NCI-H1105 treated with DMSO at 0.1 percent for 48 hours (cell line): Measurements from ENCODE around the gene GRK1.

ENCODE experiments used
- DNase-seq: peaks from one replicate; lab custom pipeline; 2025; lab: John Stamatoyannopoulos, UW

Gene GRK1

DNA sequence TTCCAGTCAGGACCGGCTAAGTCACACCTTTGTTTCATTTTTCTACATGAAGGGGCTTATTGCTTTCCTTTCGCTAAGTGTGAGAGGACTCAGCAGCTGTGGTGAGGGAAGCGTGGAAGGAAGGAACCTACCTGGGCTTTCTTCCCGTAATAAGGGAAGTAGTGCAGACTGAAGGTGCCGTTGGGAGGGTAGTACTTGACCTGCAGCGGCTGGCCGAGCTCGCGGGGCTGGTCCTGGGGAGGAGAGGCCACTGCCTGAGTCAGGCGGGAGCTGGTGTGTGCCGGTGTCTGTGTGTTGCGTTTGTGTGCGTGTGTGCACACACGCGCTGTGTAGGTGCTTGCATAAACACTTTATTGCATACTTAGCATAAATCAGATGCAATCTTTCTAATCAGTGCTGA, 16.7 kb upstream of the GRK1 start:
- DNase-seq, result no peak

- DNase-seq, result no peak
Measured at GRCh38 chr13:113650731-113651148, 16.3 kb upstream of the GRK1 start.

DNA sequence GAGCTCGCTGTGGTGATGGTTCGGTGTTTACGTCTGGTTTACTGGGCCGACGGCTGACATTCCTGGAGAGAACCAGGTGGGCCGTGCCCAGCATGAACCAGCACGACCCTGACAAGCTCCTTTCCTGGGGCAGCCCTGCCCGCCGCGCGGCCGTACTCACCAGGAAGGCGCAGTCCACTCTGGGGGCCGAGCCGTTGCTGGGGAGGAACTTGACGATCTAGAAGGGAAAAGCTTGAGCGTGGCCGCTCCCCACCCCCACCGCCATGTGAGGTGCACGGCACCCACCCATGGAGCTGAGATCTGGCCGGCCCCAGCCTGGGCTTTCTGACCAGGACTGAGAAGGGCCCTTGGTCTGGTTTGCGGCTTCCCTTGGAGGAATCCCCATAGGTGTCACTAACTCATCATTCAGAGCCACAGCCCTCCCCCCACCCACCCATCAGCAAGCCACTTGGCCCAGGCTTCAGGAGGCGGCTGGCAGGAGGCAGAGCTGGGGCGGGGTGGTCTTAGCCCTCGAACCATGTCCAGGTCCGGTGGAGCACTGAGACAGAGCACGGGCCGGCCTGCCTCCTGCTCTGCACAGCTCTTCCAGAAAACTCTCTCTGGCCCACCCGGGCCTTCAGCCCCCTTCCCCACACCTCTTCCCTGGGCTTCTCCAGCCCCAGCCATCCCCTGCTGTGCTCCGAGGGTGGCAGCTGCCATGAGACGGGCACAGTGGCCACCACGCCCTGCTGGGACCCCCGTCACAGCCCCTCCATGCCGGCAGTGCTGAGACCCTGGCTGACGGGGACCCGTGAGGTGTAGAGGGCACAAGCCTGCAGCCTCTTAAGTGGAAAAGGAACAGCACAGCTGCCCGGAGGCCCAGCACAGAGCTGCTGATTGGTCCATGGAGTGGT, 15.3 kb upstream of the GRK1 start:
- DNase-seq, result no peak

- DNase-seq, result no peak
Measured at GRCh38 chr13:113652404-113653263, 14.4 kb upstream of the GRK1 start.

DNA sequence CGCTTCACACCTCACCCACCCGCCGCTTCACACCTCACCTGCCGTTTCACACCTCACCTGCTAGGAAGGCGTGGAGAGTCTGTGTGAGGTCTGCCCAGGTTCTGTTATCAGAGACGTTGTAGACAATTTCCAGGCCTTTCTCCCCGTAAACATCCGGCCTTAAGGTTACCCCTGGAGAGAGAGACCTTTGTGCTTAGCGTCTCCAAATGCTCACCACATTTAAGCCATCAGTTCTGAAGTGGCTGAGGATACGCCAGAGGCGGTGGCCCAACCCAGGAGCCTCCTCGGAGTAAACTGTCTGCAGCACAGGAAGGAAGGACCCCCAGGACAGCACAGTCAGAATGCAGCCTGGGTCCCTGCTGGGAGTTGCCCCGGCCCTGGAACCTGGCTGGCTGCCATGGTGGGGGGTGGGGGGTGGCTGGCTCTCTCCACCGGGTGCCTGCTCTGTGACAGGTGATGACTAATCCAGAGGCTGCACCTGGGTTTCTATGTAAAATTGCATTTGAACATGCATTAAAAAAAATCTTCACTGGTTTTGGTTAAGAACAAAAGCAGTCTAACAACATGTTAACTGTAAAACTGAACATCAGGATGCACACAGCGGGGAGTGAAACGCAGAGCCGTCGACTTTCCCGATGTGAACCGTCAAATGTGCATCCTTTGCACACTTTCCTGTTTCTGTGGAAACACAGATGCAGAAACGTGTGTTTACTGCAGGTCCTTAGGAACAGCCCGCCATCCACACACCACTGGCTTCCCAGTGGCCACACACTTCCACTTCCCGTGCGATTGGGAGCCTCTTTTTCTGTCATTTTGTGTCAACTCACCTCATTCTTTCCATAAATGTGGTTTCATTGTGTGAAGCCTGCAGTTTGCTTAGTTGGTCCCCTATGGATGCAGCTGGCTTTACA, 13.5 kb upstream of the GRK1 start:
- DNase-seq, result peak; percentile 68

DNA sequence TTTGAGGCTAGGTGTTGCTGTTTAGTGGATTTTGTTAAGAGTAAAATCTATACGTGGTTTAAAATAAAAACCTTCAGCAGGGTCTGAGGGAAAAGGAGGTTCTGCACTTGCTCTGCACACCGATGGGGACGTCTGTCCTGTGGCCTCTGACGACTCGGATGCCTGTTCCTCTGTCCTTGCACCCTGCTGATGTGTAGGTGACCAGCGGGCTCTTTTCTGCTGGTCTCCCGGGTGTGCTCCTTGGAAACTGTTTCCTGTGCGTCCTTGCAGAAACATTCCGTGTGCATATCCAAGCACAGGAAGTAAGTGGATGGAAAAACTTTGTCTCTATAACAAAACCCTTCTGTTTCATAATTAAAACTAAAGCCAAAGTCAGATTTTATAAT, 12.9 kb upstream of the GRK1 start:
- no peak for DNase-seq

GRCh38 chr13:113654591-113655345, 12.3 kb upstream of the GRK1 start:
- no peak for DNase-seq

GRCh38 chr13:113655346-113656002, 11.5 kb upstream of the GRK1 start:
- DNase-seq, result no peak

- no peak for DNase-seq
Measured at GRCh38 chr13:113656003-113656588, 10.9 kb upstream of the GRK1 start.

DNA sequence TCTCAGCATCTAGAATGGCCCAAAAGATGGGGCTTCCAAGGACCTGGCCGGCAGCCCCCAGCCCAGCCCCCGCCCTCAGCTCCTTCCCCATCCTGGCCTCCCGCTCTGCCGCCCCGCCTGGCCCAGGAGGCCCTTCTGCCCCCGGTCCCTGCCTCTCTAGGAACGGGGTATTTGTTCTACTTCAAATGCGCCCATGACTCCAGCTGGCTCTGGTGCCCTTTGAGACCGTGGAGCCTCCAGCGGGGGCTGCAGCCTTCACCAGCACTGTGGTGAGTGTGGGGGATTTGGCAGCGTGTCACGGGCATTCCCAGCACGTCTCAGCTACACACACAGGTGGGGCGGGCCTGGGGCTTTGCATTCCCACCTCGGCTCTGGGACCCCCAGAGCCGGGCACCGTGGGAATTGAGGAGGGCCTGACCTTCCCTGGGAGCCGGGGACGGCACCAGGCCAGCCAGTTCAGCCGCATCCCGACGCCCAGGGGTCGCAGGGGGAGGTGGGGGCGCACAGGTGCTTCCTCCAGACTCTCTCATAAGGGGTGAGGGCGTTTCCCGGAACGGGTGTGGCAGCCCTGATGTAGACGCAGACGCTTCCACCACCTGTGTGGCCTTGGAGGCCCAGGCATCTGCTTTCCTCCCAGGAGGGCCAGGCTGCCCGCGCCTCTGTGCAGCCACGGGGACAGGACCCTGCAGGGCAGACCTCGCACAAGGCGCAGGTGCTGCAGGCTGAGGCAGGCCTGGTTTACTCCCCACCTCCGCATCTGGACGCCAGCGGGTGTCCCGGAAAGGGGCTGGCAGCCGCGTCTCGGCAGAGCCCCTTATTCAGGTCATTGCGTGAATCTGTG, 10.0 kb upstream of the GRK1 start:
- DNase-seq, result no peak

GRCh38 chr13:113657851-113658741, 8.9 kb upstream of the GRK1 start, which contains the start of gene ATP4B:
Gene ATP4B, minus strand, starts transcription at chr13:113658198. Its CDS starts 54 bp downstream, at chr13:113658144.
- no peak for DNase-seq

DNA sequence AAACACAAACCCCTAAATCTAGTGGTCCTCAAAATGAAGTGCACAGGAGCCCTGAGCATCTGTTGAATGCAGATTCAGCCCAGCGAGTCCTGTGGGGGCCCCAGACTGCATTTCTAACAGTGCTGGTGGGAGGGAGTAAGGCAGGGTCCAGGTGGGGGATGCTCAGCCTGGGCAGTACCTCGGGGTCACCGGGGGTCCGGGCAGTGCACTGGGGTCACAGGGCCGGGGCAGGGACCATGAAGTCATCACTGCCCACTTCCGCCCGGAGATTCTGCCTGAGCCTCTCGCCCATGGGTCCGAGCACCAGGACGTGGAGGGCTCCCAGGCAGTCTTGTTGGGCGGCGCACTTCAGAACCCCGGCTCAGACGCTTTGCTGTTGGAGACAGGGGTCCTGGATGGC, 8.2 kb upstream of the GRK1 start:
- DNase-seq, result no peak

- DNase-seq, result no peak
Measured at GRCh38 chr13:113659337-113659736, 7.7 kb upstream of the GRK1 start.

- DNase-seq, result no peak
Measured at GRCh38 chr13:113660066-113660465, 7.0 kb upstream of the GRK1 start.

DNA sequence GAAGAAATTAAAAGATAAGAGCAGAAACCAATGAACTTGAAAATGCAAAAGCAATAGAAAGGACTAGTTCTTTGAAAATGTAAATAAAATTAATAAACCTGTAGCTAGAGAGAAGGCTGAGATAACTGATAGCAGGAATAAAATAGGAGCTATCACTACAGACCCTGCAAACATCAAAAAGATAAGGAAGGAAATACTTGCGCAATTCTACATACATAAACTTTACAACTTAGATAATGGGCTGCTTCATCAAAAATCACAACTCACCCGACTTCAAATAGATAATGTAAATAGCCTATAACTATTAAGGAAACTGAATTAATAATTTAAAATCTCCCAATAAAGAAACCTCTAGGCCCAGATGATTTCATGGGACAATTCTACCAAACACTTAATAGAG, 5.5 kb upstream of the GRK1 start:
- no peak for DNase-seq

- no peak for DNase-seq
Measured at GRCh38 chr13:113663934-113664333, 3.1 kb upstream of the GRK1 start.

GRCh38 chr13:113664751-113665596, 2.0 kb upstream of the GRK1 start:
- no peak for DNase-seq
